Amniotic epithelial cell (primary cell): Measurements from ENCODE around the gene IFITM5.
"Not testable (repeated sequence)": the region's sequence is repeated elsewhere in the genome, so short reads cannot be mapped to it uniquely, and the experiment has no call there.

ENCODE experiments used
- DNase-seq: peaks from one replicate; pipeline ENCODE4 v3.0.0-alpha.2; 2010; ENCODE audit warnings: low read depth

The IFITM5 gene

GRCh38 chr11:283405-284104 lies 15.8 kb downstream of the IFITM5 start:
- no peak for DNase-seq

GRCh38 chr11:282630-283360 lies 16.5 kb downstream of the IFITM5 start:
- no peak for DNase-seq

DNA sequence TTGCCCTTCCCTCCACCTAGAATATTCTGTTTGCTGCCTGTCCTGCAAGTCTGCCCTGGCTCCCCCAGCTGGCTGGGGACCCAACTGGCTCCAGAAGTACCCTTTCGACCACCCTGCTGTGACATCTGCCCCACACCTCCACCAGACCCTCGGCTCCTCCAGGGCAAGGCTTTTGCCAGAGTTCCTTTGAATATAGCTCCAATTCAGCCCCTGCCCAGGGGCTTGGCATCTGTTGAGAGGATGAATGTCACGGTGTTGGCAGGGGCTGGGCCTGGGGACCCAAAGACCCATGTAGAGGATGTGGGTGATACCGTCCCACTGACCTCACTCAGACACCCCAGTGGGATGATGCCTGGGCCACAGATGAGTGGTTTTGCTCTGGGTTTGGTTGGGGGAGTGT lies 17.2 kb downstream of the IFITM5 start:
- DNase-seq = no peak

- DNase-seq = no peak
Observed at GRCh38 chr11:281486-282161, 17.7 kb downstream of the IFITM5 start.

DNA sequence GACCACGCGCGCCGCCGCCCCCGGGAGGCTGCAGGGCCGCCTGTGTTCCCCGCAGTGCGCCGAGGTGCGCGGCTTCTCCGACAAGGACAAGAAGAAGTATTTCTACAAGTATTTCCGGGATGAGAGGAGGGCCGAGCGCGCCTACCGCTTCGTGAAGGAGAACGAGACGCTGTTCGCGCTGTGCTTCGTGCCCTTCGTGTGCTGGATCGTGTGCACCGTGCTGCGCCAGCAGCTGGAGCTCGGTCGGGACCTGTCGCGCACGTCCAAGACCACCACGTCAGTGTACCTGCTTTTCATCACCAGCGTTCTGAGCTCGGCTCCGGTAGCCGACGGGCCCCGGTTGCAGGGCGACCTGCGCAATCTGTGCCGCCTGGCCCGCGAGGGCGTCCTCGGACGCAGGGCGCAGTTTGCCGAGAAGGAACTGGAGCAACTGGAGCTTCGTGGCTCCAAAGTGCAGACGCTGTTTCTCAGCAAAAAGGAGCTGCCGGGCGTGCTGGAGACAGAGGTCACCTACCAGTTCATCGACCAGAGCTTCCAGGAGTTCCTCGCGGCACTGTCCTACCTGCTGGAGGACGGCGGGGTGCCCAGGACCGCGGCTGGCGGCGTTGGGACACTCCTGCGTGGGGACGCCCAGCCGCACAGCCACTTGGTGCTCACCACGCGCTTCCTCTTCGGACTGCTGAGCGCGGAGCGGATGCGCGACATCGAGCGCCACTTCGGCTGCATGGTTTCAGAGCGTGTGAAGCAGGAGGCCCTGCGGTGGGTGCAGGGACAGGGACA lies 18.4 kb downstream of the IFITM5 start:
- no peak for DNase-seq

- peak; percentile 21 for DNase-seq
Observed at GRCh38 chr11:279966-280705, 19.2 kb downstream of the IFITM5 start.

DNA sequence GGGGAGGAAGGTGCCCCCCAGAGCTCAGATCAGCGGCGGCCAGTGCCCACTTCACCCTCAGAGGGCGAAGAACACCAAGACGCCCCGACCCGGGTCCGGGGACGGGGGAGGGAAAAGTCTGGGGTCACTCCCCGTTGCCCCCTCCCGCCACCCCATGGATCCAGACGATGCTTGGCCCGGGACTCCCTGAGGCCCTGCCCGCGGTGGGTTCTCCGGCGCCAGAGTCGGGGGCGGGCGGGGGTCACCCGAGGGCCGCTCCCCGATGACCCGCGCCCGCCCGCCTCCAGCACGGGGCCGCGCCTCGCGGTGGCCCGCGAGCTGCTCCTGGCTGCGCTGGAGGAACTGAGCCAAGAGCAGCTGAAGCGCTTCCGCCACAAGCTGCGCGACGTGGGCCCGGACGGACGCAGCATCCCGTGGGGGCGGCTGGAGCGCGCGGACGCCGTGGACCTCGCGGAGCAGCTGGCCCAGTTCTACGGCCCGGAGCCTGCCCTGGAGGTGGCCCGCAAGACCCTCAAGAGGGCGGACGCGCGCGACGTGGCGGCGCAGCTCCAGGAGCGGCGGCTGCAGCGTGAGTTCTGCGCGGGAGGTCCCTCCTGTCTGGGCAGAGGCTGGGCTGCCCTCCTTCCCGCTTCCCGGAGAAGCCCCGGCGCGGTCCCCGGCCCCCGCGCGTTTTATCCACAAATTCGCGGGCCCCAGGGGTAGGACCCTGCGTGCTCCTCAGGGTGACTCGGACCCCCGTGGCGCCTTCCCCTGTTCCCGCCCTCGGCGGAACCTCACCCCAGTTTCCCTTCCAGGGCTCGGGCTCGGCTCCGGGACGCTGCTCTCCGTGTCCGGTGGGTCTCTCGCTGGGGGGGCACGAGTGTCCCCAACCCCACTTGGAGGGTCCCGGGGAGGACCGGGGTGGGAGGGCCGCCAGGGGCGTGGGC lies 20.0 kb downstream of the IFITM5 start:
- no peak for DNase-seq

GRCh38 chr11:278001-278951 lies 21.1 kb downstream of the IFITM5 start, which contains the start of gene NLRP6:
NLRP6 (plus strand) TSS chr11:278407; CDS start chr11:278570, 163 bp downstream.
- DNase-seq = no peak

DNA sequence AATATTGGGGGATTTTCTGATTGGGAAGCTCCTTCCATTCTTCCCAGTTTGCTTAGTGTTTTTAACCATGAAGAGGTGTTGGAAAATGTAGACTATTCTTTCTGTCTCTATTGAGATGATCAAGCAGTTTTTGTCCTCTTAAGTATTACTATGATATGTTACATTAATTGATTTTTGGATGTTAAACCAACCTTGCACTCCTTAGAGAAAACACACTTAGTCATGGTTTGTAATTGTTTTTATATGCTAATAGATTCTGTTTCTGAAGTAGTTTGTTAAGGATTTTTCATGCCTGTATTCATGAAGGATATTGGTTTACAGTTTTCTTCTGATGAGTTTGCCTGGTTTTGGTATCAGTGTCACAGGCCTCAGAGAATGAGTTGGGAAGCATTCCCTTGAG lies 23.1 kb downstream of the IFITM5 start:
- DNase-seq = no peak

- no peak for DNase-seq
Observed at GRCh38 chr11:272931-273198, 26.5 kb downstream of the IFITM5 start.

DNA sequence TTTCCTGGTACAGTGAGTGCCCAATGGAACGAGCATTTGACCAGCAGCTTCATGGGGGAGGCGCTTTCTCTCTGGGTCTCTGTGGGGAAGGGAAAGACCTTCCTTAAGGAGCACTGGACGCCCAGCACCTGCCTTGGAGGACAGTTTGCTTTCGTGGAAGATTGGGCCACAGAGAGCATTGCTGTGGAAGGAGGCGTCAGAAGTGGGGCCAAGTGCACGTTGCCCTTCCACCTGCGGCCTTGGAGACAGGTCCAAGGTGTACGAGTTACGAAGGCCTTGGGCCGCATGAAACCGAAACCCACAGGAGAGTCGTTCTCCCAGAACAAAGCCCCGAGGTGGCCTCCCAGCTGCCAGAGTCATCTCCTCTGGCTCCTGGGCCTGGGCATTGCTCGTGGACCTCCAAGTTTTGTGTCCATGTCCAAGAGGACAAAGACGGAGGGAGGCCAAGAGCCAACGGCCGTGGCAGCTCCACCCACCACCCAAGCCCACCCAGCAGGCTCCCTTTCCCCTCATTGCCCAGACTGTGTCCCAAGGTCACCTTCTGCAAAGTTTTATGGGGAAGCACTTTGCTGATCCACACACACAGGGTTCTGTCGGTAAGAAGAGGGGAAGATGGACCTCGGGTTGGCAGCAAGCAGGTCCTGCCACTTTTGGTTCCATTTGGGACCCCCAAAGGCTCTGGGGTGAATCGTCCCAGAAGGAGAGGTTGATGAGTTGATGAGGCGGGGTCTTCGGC lies 27.0 kb downstream of the IFITM5 start:
- no peak for DNase-seq

DNA sequence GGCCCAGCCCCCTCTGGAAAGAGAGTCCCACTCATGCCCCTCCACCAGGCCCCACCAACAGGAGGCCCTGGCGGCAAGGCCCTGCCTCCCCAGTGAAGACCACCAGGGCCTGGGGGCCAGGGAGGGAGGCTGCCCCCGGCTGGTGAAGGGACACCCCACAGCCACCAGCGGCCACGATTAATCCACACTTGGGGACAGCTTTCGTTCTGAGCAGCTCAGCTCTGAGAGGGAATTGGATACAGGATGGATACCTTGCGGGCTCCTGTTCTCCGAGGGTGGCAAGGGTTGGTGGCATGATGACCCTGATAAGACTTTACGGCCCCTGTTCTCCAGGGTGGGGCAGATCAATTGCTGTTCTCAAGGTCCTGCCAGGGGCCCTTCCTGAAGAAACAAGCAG lies 28.0 kb downstream of the IFITM5 start:
- DNase-seq = no peak

- DNase-seq = no peak
Observed at GRCh38 chr11:270451-271318, 28.6 kb downstream of the IFITM5 start.

GRCh38 chr11:269146-269890 lies 30.0 kb downstream of the IFITM5 start:
- peak; percentile 47 for DNase-seq

GRCh38 chr11:268716-269145 lies 30.6 kb downstream of the IFITM5 start:
- DNase-seq = not testable (repeated sequence)

GRCh38 chr11:267491-267994 lies 31.8 kb downstream of the IFITM5 start:
- no peak for DNase-seq
